ENCODE results near the gene KDM6A. TPM values are rescaled to one million over a fixed set of nuclear protein-coding genes. Genes with fewer than 3 reads are reported as not detected.

KDM6A gene
- total and polyA plus RNA-seq, 2 of the 13 experiments (the other 11 are each of a cell fraction or from before 2014, with no cell fraction given): 16.7 to 18.2 TPM

GRCh38 chrX:44948406-44948805 is 75.4 kb downstream of the KDM6A start (continued):
- TF ChIP-seq ARID4A (CRISPR knock-in tag; IDR thresholded peaks at IDR 0.05; ENCODE audit: borderline replicate concordance) (no peak), USF2 (IDR thresholded peaks at IDR 0.05; ENCODE audit: low read depth, low read length) (no peak), USF2 (CRISPR knock-in tag; IDR thresholded peaks at IDR 0.05; ENCODE audit: borderline replicate concordance) (no peak), EP300 (IDR thresholded peaks at IDR 0.05; ENCODE audit: low read depth in 2 of 2, low read length in 2 of 2) (no peak), EP300 (CRISPR knock-in tag; IDR thresholded peaks at IDR 0.05; ENCODE audit: borderline replicate concordance) (no peak), ZNF564 (CRISPR knock-in tag; IDR thresholded peaks at IDR 0.05) (no peak), RARG (CRISPR knock-in tag; IDR thresholded peaks at IDR 0.05; ENCODE audit: low read depth) (no peak), MNT (IDR thresholded peaks at IDR 0.05) (no peak), BRF2 (CRISPR knock-in tag; IDR thresholded peaks at IDR 0.05) (no peak)
